ENCODE results near the gene LSP1.

DNA sequence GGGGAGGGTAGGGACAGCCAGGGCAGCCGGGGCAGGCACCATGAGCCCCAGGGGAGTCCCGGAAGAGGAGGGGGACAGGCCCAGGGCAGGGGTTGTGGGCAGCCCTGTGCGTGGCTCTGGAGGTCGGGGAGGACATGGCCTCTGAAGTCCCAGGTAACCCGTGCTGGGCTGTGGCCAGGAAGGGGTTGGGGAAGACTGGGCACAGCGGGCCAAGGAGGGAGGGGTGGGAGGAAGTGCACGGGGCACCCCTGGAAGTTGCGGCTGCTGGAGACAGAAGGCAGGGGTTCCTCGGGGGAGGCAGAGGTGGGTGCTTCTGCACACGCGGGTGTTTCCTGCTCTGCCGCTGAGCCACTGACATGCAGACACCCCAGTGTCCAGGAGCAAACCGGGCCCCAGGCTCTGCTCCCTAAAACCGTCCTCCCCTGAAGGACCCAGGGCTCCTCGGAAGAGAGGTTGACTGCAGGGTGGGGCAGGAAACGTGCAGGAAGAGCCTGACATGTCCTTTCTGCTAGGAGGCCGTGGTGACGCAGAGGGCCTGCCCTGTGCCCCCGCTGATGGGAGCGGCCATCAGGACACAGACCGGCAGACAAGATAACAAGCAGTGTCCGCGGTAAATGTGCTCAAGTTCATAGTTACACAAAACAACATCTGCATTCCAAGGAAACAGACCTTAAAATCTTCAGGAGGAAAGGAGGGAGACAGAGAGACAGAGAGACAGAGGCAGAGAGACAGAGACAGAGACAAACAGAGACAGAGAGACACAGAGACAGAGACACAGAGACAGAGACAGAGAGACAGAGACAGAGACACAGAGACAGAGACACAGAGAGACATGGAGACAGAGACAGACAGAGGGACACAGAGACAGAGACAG, 8.4 kb upstream of the LSP1 start:
- no peak for TF ChIP-seq CTCF (IDR thresholded peaks at IDR 0.05)
- TF ChIP-seq POLR2A (IDR thresholded peaks at IDR 0.05) = no peak
- peak in 1 of 3 donors; percentile 19 for TF ChIP-seq POLR2AphosphoS5 (IDR thresholded peaks at IDR 0.05)
